HG02970 (cell line): ENCODE results near the gene MGARP.

ENCODE experiments used
- ATAC-seq: cut with Tn5 transposase; IDR thresholded peaks from one replicate; pipeline ENCODE4 v1.9.1; 2021; ENCODE audit warnings: mild to moderate bottlenecking, moderate library complexity, moderate number of reproducible peaks; ENCODE audit not compliant: unreplicated experiment, low FRiP score

MGARP gene

DNA sequence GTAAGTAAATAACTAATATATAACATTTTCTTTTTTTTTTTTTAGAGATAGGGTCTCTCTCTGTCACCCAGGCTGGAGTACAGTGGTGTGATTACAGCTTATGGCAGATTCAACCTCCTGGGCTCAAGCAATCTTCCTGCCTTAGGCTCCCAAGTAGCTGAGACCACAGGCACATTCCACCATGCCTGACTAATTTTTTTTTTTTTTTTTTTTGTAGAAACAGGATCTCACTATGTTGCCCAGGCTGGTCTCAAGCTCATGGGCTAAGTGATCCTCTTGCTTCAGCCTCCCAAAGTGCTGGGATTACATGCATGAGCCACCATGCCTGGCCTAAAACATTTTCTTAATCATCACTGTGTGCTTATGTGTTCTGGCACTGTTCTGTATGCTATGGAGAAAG is 32.8 kb downstream of the MGARP start:
- ATAC-seq, result no peak

DNA sequence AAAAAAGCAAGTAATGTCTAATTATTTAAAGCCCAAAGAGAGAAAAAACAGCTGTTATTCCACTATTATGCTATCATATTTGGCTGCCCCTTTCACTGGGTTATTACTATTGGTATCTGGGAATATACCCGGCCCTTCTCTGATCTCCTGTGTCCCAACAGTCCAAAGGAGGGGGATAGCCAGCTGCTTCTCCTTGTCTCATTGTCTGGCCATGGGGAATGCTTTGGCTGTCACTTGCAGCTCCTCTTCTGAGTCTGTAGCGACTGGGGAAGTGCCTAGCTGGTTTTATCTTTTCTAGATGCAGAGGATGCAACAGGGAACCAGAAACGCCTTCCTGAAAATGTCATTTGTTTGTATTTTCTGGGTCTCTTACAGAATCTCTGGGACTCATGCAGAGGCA is 33.9 kb downstream of the MGARP start:
- no peak for ATAC-seq

DNA sequence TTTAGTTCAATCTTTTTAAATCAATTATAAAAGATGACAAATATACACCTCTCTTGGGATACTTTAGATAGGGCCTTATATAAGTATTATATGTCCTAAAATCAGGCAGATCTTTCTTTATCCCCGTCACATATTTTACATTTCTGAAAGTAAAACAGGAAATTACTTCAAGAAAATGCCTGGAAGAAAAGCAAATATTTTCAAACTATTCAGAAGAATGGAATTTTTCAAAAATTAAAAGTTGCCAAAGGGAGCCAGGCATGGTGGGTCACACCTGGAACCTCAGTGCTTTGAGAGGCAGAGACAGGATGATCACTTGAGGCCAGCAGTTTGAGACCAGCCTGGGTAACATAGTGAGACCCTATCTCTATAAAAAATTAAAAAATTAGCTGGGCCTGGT is 34.4 kb downstream of the MGARP start:
- ATAC-seq, result no peak

DNA sequence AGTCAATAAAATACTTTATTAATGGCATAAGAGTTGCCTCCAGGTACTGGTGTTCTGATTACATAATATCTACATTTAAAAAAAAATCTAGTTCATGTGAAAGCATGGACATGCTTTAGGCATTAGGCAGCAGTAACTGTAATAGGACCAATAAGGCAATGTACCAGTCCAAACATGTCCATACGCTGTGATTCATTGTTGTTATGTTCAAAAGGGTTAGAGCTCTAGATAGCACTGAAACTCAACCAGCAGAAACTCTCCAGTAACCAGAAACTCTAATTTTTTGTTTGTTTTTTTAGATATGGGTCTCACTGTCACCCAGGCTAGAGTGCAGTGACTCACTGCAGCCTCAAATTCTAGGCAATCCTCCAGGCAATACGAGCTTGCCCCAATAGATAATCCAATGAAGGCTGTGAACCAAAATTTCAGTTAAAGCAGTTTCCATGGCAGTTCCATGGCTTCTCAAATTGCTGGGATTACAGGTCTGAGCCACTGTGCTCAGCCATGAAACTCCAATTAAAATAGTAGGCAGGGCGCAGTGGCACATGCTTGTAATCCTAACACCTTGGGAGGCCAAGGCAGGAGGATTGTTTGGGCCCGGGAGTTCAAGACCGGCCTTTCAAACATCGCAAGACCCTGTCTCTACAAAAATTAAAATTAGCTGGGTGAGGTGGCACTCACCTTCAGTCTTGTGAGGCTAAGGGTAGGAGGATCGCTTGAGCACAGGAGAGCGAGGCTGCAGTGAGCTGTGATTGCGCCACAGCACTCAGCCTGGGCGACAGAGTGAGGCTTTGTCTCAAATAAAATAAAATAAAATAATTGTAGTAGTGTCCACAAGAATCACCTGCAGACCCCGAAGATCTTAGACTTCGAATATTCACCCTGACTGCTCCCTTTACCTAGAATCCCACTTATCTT is 36.3 kb downstream of the MGARP start:
- no peak for ATAC-seq

DNA sequence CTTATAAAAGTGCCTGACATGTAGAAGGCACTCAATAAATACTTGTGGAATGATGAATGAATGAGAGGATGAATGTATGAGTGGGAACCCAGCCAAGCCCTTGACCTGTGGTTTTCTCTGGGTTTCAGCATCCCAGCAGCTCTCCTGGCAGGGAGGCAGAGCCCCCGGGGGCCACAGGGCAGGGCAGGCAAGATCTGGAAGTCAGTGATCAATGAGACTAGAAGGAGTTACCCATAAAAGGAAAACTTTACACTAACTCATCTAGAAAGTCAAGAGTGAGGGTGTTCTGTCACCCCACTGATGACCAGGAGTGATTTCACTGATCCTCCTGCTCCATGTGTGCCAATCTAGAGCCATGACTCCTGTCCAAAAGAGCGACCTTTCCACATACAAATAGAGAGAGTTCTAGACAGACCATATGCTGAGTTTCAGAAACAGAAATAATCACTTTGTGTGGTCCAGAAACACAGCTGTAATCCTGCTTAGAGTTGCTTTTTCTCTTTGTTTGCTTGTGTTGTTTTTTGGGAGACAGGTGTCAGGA is 37.4 kb downstream of the MGARP start:
- ATAC-seq, result no peak

DNA sequence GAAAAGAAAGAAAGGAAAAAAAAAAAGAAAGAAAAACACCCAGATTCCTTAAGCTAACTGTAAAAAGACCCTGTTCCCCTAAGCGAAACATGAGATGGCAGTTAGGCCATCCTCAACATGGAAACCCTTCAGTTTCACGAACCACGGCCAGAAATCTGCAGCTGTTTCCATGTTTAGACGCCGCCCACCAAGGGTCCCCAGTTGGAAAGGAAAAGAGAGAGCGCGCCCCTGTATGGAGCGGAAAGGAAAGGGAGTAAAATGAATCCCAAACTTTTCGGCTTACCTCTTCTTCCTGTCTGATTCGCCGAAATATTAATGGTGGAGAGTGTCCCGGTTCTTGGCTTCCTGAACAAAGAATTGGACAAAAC is 38.3 kb downstream of the MGARP start:
- ATAC-seq, result no peak

DNA sequence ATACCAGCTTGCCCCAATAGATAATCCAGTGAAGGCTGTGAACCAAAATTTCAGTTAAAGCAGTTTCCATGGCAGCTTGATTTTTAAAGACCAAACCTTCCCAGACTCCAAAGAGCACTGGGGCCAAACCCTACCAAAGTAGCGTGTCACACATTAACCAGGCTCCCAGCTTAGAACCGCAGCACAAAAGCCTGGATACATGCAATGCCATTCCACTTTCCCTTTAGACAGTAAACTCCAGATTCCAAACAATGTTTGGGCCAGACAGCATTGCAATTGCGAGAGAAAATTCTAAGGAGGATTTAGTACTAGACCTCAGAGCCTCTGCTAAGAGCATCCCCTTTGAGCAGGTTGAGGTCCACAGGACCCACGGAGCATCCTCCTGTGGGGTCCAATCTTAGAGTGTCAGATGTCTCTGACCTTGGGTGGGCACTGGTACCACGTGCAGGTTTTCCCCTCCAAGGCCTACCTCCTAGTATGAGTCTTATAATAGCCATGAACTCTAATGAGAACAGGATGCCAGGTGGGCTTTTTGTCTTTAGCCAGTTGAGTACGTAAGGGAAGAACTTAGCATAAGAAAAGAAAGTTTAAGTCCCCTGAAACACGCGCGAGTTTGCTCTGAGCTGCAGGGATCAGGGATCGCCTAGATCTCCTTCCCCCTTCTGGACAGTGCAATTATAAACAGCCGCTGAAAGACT is 38.8 kb downstream of the MGARP start:
- ATAC-seq, result no peak

DNA sequence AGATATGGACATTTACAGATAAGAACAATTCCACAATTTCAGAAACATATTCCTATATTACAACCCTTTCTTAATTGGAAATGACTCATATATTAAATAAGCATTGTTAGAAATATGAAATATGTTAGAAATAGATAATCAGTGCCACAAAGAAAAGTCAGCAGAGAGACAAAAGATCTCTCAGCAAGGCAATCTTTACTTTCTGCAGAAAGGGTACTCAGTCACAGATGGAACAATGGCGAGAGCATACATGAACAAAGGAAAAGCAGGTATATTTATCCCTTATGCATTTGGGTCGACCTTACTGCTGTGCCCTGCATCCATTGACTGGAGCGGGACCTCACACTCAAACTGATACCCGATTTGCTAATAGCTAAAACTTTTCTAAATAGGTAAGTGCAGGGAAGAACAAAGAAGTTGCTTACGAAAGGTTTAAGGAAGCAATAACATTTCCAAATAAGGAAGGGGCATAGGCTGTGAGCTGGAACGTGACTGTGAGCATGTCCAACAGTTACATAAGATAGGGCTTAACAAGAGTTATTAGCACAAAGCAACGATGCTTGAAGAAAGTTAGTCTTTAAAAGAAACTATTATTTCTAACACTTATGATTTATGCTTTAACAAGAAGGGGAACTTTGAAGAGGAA is 40.8 kb downstream of the MGARP start:
- no peak for ATAC-seq

DNA sequence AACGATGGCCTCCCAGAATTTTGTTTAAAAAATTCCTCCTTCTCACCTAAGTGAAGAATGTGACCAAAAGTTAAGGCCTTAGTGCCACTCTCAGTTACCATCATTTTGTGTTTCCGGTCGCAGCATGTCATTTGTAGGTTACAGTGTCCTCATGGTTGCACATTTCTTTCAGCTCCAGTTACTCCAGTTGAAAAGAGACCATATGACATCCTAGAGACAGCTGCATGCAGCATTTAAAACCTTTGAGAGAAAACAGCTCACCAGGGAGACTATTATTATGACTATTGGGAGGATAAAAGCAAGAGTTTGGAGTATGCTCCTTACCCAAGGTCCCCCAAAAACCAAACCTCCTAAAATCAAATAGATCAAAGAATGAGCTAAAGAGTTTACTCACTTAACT is 45.8 kb downstream of the MGARP start:
- ATAC-seq, result no peak

DNA sequence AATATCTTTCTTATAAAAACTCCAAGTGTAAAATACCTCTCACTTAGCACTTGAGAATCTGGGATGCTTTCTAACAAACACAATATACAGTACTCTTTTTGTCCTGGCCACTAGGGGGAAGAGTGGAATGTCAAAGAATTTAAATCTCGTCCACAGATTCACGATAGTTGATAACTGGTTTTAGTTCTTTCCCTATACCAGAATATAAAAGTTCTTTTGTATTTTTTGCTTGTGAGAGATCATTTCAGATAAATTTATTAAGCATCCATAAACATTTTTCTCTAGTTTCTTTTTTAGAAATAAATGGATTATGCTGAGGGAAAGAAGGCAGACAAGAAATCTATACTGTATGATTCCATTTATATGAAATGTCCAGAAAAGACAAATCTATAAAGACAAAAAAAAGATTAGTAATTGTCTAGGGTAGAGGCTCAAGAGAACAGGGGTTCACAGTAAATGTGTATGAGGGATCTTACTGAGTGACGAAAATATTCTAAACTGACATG is 50.4 kb downstream of the MGARP start:
- no peak for ATAC-seq

DNA sequence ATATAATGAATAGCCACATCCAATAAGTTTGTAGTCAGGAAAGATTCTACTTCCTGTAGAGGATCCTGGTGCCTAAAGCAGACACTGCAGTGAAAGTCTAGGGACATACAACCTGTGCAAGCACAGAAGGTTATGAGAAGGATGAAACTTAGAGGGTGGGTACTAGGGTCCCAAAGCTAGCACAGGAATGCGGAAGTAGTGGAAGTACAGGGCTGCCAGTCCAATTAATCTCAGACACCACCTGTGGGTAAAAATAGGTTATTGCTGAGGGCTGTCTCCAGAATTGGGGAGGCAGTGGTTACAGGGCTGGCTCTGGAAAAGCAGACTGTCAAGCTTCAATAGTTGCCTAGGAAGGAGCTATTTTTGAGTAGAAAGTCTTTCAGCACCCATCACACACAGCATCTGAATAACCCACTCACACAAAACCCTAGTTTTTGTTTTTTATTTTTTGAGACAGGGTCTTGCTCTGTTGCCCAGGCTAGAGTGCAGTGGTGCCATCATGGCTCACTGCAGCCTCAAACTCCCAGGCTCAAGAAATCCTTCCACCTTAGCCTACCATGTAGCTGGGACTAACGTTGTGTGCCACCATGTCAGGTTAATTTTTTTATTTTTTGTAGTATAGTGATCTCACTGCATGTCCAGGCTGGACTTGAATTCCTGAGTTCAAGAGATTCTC is 52.2 kb downstream of the MGARP start:
- no peak for ATAC-seq

DNA sequence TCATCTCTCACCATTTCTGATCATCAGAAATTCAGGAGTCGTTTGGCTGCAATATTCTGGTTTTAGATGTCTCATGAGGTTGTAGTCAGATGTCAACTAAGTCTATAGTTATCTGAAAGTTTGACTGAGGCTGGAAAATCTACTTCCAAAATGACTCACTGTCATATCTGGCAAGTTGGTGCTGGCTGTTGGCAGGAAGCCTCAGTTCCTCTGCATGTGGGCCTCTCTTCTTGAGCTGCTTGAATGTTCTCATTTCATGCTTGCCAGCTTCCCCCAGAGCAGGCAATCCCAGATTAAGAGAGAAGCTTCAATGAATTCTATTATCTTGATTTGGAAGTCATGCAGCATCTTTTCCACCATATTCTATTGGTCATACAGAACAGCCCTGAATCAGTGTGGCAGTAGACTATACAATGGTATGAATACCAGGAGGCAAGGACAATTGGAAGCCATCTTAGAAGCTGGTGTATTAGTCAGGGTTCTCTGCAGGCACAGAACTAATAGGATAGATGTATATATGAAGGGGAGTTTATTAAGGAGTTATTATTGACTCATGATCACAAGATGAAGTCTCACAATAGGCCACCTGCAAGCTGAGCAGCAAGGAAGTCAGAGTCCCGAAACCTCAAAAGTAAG is 56.2 kb downstream of the MGARP start:
- no peak for ATAC-seq

DNA sequence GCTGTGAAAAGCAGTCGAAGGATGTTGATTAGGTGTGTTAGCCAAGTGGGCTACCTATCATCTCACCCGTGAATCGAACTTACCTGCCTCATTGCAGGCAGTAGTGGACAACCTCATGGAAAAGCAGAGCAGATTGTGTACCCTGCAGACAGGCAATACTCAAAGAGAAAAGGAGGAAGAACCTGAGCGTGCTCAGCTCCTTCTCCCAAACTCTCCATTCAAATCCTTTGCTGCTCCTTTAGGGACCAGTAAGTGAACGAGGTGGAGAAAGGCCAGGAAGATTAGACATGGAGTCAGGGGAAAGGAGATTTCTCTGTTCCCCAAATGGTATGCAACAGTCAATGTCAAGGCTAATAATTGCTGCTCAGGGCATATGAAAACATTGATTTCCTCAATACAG is 57.8 kb downstream of the MGARP start:
- no peak for ATAC-seq

DNA sequence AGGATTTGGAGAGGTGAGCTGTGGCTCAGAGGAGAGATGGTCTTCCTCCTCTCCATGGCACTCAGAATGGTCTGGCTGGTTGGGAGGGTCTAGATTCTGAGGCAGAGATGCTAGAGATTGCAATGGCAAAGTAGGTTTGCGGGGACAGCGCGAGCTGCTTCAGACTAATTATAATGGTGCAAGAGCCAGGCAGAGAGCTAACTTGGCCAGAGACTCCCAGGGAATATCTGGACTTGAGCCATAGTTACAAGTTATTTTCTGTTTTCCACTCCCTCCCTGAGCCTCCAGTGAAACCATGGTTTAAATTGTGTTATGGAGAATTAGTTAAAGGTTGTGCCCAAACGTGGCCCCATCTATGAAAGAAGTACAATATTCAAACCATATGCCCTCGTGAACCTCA is 58.3 kb downstream of the MGARP start:
- ATAC-seq, result no peak

DNA sequence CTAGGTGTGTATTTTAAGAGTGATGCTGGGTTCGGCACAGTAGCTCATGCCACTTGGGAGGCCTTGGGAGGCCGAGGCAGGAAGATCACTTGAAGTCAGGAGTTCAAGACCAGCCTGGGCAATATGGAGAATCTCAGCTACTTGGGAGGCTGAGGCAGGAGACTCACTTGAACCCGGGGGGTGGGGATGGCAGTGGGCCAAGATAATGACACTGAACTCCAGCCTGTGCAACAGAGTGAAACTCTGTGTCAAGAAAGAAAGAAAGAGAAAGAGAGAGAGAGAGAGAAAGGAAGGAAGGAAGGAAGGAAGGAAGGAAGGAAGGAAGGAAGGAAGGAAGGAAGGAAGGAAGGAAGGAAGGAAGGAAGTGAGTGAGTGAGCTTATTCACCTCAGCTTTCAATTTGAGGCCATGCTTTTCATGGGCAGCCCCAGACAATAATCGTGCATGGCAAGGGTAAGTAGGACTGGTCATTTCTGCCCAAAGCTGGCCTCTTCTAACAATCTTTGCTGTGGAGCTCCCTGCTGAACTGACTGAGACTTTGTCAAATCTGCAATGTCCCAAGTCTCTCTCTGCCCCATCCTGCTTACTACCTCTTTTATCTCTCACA is 60.5 kb downstream of the MGARP start:
- ATAC-seq, result no peak
